HepG2 (cell line): ENCODE measurements around the gene FAM83G. TPM values are rescaled to one million over a fixed set of nuclear protein-coding genes. Genes with fewer than 3 reads are reported as not detected.

Source experiments
- ASH2L ChIP-seq: fragments of 300-600, 200-600 bp; sonication (generic); IDR thresholded peaks from 2 replicates; pipeline ENCODE4 v1.7.0; 2017; ENCODE audit warnings: low read depth, mild to moderate bottlenecking, moderate library complexity, mixed read lengths, low read length; ENCODE audit not compliant: insufficient read length
- ATF5 ChIP-seq: sonication (generic); formaldehyde crosslinking; IDR thresholded peaks from 2 replicates; pipeline ENCODE4 v1.4.0; 2020; ENCODE audit warnings: mild to moderate bottlenecking, low read depth, missing genetic modification reagents
- BRCA1 ChIP-seq: sonication (generic); formaldehyde crosslinking; IDR thresholded peaks from 2 replicates; pipeline ENCODE4 v1.4.0; 2020; ENCODE audit warnings: missing genetic modification reagents
- DZIP1 ChIP-seq: sonication (generic); formaldehyde crosslinking; IDR thresholded peaks from 2 replicates; pipeline ENCODE4 v1.5.0; 2020; ENCODE audit warnings: mild to moderate bottlenecking, missing genetic modification reagents
- E2F2 ChIP-seq: sonication (generic); formaldehyde crosslinking; IDR thresholded peaks from 2 replicates; pipeline ENCODE4 v1.4.0; 2020; ENCODE audit warnings: missing genetic modification reagents, borderline replicate concordance
- FIP1L1 ChIP-seq: fragments of 200-400 bp; formaldehyde crosslinking; IDR thresholded peaks from 2 replicates; pipeline ENCODE4 v1.6.1; 2018; ENCODE audit warnings: low read depth, mild to moderate bottlenecking, low read length, moderate library complexity, borderline replicate concordance; ENCODE audit not compliant: insufficient read depth
- FOXA1 ChIP-seq, 2 experiments: fragments of 450-650 bp in 1 of 2; sonication (generic) in 1 of 2; formaldehyde crosslinking in 1 of 2; IDR thresholded peaks; 2 replicates each; pipeline versions ENCODE4 v1.4.0 to v1.6.1; 2016 to 2020; ENCODE audit warnings: missing genetic modification reagents in 1 of 2
- HBP1 ChIP-seq: IDR thresholded peaks from 2 replicates; pipeline ENCODE4 v1.6.1; 2016; ENCODE audit warnings: low read depth, control low read depth
- HHEX ChIP-seq: IDR thresholded peaks from 2 replicates; pipeline ENCODE4 v1.6.1; 2016; ENCODE audit warnings: control low read depth
- IRF1 ChIP-seq: sonication (generic); formaldehyde crosslinking; IDR thresholded peaks from 2 replicates; pipeline ENCODE4 v1.4.0; 2020; ENCODE audit warnings: low read depth, mild to moderate bottlenecking, missing genetic modification reagents
- KMT2B ChIP-seq: IDR thresholded peaks from 2 replicates; pipeline ENCODE4 v1.6.1; 2016; ENCODE audit warnings: missing genetic modification reagents, missing compliant biosample characterization
- MTERF4 ChIP-seq: sonication (generic); formaldehyde crosslinking; IDR thresholded peaks from 2 replicates; pipeline ENCODE4 v1.8.0; 2023; ENCODE audit warnings: mild to moderate bottlenecking, missing genetic modification reagents
- MXD1 ChIP-seq: sonication (generic); formaldehyde crosslinking; IDR thresholded peaks from 2 replicates; pipeline ENCODE4 v1.4.0; 2020; ENCODE audit warnings: mild to moderate bottlenecking, missing genetic modification reagents
- SOX5 ChIP-seq: IDR thresholded peaks from 2 replicates; pipeline ENCODE4 v1.6.1; 2016; ENCODE audit warnings: borderline replicate concordance
- SPEN ChIP-seq: sonication (generic); formaldehyde crosslinking; IDR thresholded peaks from 2 replicates; pipeline ENCODE4 v1.5.1; 2020; ENCODE audit warnings: low read depth, mild to moderate bottlenecking, missing genetic modification reagents
- THYN1 ChIP-seq: sonication (generic); formaldehyde crosslinking; IDR thresholded peaks from 2 replicates; pipeline ENCODE4 v1.8.1; 2023; ENCODE audit warnings: low read depth, mild to moderate bottlenecking, moderate library complexity, missing genetic modification reagents, borderline replicate concordance
- TOPORS ChIP-seq: sonication (generic); formaldehyde crosslinking; IDR thresholded peaks from 2 replicates; pipeline ENCODE4 v1.8.0; 2023; ENCODE audit warnings: mild to moderate bottlenecking, missing genetic modification reagents
- ZFY ChIP-seq: sonication (generic); formaldehyde crosslinking; IDR thresholded peaks from 2 replicates; pipeline ENCODE4 v1.4.0; 2020; ENCODE audit warnings: missing genetic modification reagents
- ZNF274 ChIP-seq: sonication (generic); formaldehyde crosslinking; IDR thresholded peaks from 2 replicates; pipeline ENCODE4 v1.5.1; 2020; ENCODE audit warnings: mild to moderate bottlenecking, missing genetic modification reagents
- polyA plus RNA-seq, 8 experiments: library from polyadenylated mRNA; depleted of rRNA in 3 of 8; stranded (reverse) in 7 of 8; unstranded in 1 of 8; fragments of >200 nt; fragmentation: Illumina TruSeq in 4 of 8; extraction: Trizol in 4 of 8; gene quantifications; 2 replicates each; pipeline versions ENCODE4 v1.2.1 to v1.2.3, GENCODE V29; 2011 to 2016; ENCODE audit warnings: low read depth in 4 of 8, missing spikeins in 1 of 8, mixed read lengths in 1 of 8; ENCODE audit not compliant: insufficient read depth in 1 of 8
- total RNA-seq, 5 experiments: library from RNA; depleted of rRNA; stranded (reverse); fragments of >200 nt; fragmentation: Illumina TruSeq; extraction: Trizol; gene quantifications; 2 replicates each; pipeline ENCODE4 v1.2.3, GENCODE V29; 2016; ENCODE audit warnings: low read depth in 1 of 5

Gene FAM83G
- total and polyA plus RNA-seq, 2 of the 13 experiments (the other 11 are each of a cell fraction or from before 2014, with no cell fraction given): 13.7 to 18.6 TPM

- TF ChIP-seq E2F2 (CRISPR knock-in tag): 0 out of 2 replicates have a peak, but pooled peaks have one; percentile 45
- TF ChIP-seq DZIP1 (CRISPR knock-in tag): no peak
- no peak for TF ChIP-seq IRF1 (CRISPR knock-in tag)
- peak; percentile 91; the same call in 1 of the 2 replicates for TF ChIP-seq HBP1 (CRISPR knock-in tag)
- 0 out of 2 replicates have a peak, but pooled peaks have one; percentile 48 for TF ChIP-seq MXD1 (CRISPR knock-in tag)
- TF ChIP-seq TOPORS (CRISPR knock-in tag): peak; percentile 81; the same call in 1 of the 2 replicates
- TF ChIP-seq BRCA1 (CRISPR knock-in tag): peak; percentile 90
- TF ChIP-seq FIP1L1: 0 out of 2 replicates have a peak, but pooled peaks have one; percentile 10
- TF ChIP-seq KMT2B (CRISPR knock-in tag): peak; percentile 67
- peak; percentile 94 for TF ChIP-seq SOX5 (CRISPR knock-in tag)
- TF ChIP-seq ASH2L: peak; percentile 39
- TF ChIP-seq ZFY: peak; percentile 71
- TF ChIP-seq THYN1 (CRISPR knock-in tag): no peak
- no peak for TF ChIP-seq ATF5 (CRISPR knock-in tag)
- peak; percentile 38 for TF ChIP-seq MTERF4 (CRISPR knock-in tag)
- TF ChIP-seq SPEN (CRISPR knock-in tag): peak; percentile 98
- TF ChIP-seq ZNF274 (CRISPR knock-in tag): peak; percentile 75; the same call in 1 of the 2 replicates
- peak; percentile 71; the same call in 1 of the 2 replicates for TF ChIP-seq HHEX
- no peak for TF ChIP-seq FOXA1 (IDR thresholded peaks at IDR 0.05)
- TF ChIP-seq FOXA1 (CRISPR knock-in tag; IDR thresholded peaks at IDR 0.05): peak; percentile 93
These were observed 15.9 kb downstream of the FAM83G start (continued) for GRCh38 chr17:18988546-18989173.
